ENCODE data around the gene AQP9. TPM values are rescaled to one million over a fixed set of nuclear protein-coding genes. Genes with fewer than 3 reads are reported as not detected.

The AQP9 gene
- total RNA-seq, 1 donor = under 0.01 TPM

GRCh38 chr15:58114388-58114787 lies 23.8 kb upstream of the AQP9 start:
- TF ChIP-seq CTCF (IDR thresholded peaks at IDR 0.05; ENCODE audit: extremely low read depth, low read depth, low read length) = no peak
- DNase-seq (ENCODE audit: insufficient read length, low spot score, missing footprints) = no peak
- Histone ChIP-seq H3K27me3 (ENCODE audit: insufficient read depth, low read length) (peaks cover 20% of the 10 kb centered on the region), H3K4me3 (ENCODE audit: insufficient read depth, low read length) (no peak overlapping the region), H3K4me2 (ENCODE audit: insufficient read depth, low read length) (no peak overlapping the region), H3K79me2 (ENCODE audit: insufficient read depth, low read length) (no peaks in the 10 kb centered on the region), H3K36me3 (ENCODE audit: insufficient read depth, low read length) (no peaks in the 10 kb centered on the region), H4K20me1 (ENCODE audit: insufficient read depth, low read length) (no peaks in the 10 kb centered on the region), H2AFZ (ENCODE audit: low read length) (no peak overlapping the region), H3K9me3 (ENCODE audit: low read depth, low read length) (no peaks in the 10 kb centered on the region), H3K27ac (ENCODE audit: low read depth, low read length) (no peak overlapping the region), H3K4me1 (ENCODE audit: insufficient read depth, low read length) (no peaks in the 10 kb centered on the region)

GRCh38 chr15:58114812-58115211 lies 23.4 kb upstream of the AQP9 start:
- Histone ChIP-seq H3K36me3 (ENCODE audit: insufficient read depth, low read length) (no peaks in the 10 kb centered on the region), H4K20me1 (ENCODE audit: insufficient read depth, low read length) (no peaks in the 10 kb centered on the region), H3K79me2 (ENCODE audit: insufficient read depth, low read length) (no peaks in the 10 kb centered on the region), H3K4me2 (ENCODE audit: insufficient read depth, low read length) (no peak overlapping the region), H3K4me3 (ENCODE audit: insufficient read depth, low read length) (no peak overlapping the region), H3K9me3 (ENCODE audit: low read depth, low read length) (no peaks in the 10 kb centered on the region), H3K4me1 (ENCODE audit: insufficient read depth, low read length) (no peaks in the 10 kb centered on the region), H2AFZ (ENCODE audit: low read length) (no peak overlapping the region), H3K27ac (ENCODE audit: low read depth, low read length) (no peak overlapping the region), H3K27me3 (ENCODE audit: insufficient read depth, low read length) (peaks cover 23% of the 10 kb centered on the region)
- no peak for TF ChIP-seq CTCF (IDR thresholded peaks at IDR 0.05; ENCODE audit: extremely low read depth, low read depth, low read length)
- DNase-seq (ENCODE audit: insufficient read length, low spot score, missing footprints) = no peak

- Histone ChIP-seq H2AFZ (ENCODE audit: low read length) (no peak overlapping the region), H3K4me1 (ENCODE audit: insufficient read depth, low read length) (no peaks in the 10 kb centered on the region), H3K4me3 (ENCODE audit: insufficient read depth, low read length) (no peak overlapping the region), H3K9me3 (ENCODE audit: low read depth, low read length) (no peaks in the 10 kb centered on the region), H3K27ac (ENCODE audit: low read depth, low read length) (no peak overlapping the region), H3K27me3 (ENCODE audit: insufficient read depth, low read length) (peaks cover 20% of the 10 kb centered on the region), H4K20me1 (ENCODE audit: insufficient read depth, low read length) (no peaks in the 10 kb centered on the region), H3K4me2 (ENCODE audit: insufficient read depth, low read length) (no peak overlapping the region), H3K79me2 (ENCODE audit: insufficient read depth, low read length) (no peaks in the 10 kb centered on the region), H3K36me3 (ENCODE audit: insufficient read depth, low read length) (no peaks in the 10 kb centered on the region)
- DNase-seq (ENCODE audit: insufficient read length, low spot score, missing footprints) = no peak
- peak; percentile 20 for TF ChIP-seq CTCF (IDR thresholded peaks at IDR 0.05; ENCODE audit: extremely low read depth, low read depth, low read length)
These were observed 22.5 kb upstream of the AQP9 start for GRCh38 chr15:58115692-58116091.

- Histone ChIP-seq H3K4me2 (ENCODE audit: insufficient read depth, low read length) (no peak overlapping the region), H3K79me2 (ENCODE audit: insufficient read depth, low read length) (no peaks in the 10 kb centered on the region), H4K20me1 (ENCODE audit: insufficient read depth, low read length) (no peaks in the 10 kb centered on the region), H3K36me3 (ENCODE audit: insufficient read depth, low read length) (no peaks in the 10 kb centered on the region), H3K4me3 (ENCODE audit: insufficient read depth, low read length) (no peak overlapping the region), H2AFZ (ENCODE audit: low read length) (no peak overlapping the region), H3K27ac (ENCODE audit: low read depth, low read length) (no peak overlapping the region), H3K9me3 (ENCODE audit: low read depth, low read length) (no peaks in the 10 kb centered on the region), H3K27me3 (ENCODE audit: insufficient read depth, low read length) (peaks cover 10% of the 10 kb centered on the region), H3K4me1 (ENCODE audit: insufficient read depth, low read length) (no peaks in the 10 kb centered on the region)
- TF ChIP-seq CTCF (IDR thresholded peaks at IDR 0.05; ENCODE audit: extremely low read depth, low read depth, low read length) = no peak
- DNase-seq (ENCODE audit: insufficient read length, low spot score, missing footprints) = no peak
These were observed 20.6 kb upstream of the AQP9 start for GRCh38 chr15:58117619-58118018.
